GM06990 (cell line): ENCODE measurements around the gene KIAA1755.

Experiments
- DNase-seq: peaks from one replicate; pipeline ENCODE4 v3.0.0-alpha.2; 2011; ENCODE audit not compliant: insufficient read length; ENCODE audit errors: extremely low read depth
- H3K27me3 ChIP-seq: replicated peaks from 2 replicates; pipeline ENCODE4 v1.6.0; 2011; ENCODE audit warnings: low read length; ENCODE audit not compliant: control insufficient read depth, insufficient read depth
- H3K36me3 ChIP-seq: 2 replicates; pipeline ENCODE4 v1.5.1; 2011; ENCODE audit warnings: low read length; ENCODE audit not compliant: control insufficient read depth, insufficient read depth
- H3K4me3 ChIP-seq: replicated peaks from 2 replicates; pipeline ENCODE4 v1.5.1; 2011; ENCODE audit warnings: low read depth, mild to moderate bottlenecking, control low read depth, low read length
- TF ChIP-seq, protein P1 (sequence below): IDR thresholded peaks from 2 replicates; pipeline ENCODE4 v1.5.1; 2011; ENCODE audit warnings: low read length, control low read depth, mild to moderate bottlenecking, inconsistent platforms; ENCODE audit not compliant: insufficient read depth, poor library complexity, severe bottlenecking

Gene KIAA1755

DNA sequence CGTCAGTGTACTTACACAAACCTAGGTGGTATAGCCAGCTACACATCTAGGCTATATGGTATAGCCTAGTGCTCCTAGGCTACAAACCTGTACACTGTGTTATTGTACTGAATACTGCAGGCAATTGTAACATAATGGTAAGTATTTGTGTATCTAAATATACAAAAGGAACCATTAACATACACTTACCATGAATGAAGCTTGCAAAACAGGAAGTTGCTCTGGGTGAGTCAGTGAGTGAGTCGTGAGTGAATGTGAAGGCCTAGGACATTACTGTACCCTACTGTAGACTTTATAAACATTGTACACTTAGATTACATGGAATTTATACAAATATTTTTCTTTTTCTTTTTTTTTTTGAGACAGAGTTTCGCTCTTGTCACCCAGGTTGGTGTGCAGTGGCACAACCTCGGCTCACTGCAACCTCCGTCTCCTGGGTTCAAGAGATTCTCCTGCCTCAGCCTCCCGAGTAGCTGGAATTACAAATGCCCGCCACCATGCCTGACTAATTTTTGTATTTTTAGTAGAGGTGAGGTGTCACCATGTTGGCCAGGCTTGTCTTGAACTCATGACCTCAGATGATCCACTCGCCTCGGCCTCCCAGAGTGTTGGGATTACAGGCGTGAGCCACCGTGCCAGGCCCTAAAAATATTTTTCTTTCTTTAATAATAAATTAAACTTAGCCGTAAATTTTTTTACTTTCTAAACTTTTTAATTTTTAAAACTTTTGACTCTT, 15.4 kb upstream of the KIAA1755 start:
- Histone ChIP-seq H3K36me3 (no peaks in the 10 kb centered on the region), H3K4me3 (no peak overlapping the region), H3K27me3 (no peaks in the 10 kb centered on the region)
- no peak for DNase-seq
- TF ChIP-seq, protein P1, sequence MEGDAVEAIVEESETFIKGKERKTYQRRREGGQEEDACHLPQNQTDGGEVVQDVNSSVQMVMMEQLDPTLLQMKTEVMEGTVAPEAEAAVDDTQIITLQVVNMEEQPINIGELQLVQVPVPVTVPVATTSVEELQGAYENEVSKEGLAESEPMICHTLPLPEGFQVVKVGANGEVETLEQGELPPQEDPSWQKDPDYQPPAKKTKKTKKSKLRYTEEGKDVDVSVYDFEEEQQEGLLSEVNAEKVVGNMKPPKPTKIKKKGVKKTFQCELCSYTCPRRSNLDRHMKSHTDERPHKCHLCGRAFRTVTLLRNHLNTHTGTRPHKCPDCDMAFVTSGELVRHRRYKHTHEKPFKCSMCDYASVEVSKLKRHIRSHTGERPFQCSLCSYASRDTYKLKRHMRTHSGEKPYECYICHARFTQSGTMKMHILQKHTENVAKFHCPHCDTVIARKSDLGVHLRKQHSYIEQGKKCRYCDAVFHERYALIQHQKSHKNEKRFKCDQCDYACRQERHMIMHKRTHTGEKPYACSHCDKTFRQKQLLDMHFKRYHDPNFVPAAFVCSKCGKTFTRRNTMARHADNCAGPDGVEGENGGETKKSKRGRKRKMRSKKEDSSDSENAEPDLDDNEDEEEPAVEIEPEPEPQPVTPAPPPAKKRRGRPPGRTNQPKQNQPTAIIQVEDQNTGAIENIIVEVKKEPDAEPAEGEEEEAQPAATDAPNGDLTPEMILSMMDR = no peak

DNA sequence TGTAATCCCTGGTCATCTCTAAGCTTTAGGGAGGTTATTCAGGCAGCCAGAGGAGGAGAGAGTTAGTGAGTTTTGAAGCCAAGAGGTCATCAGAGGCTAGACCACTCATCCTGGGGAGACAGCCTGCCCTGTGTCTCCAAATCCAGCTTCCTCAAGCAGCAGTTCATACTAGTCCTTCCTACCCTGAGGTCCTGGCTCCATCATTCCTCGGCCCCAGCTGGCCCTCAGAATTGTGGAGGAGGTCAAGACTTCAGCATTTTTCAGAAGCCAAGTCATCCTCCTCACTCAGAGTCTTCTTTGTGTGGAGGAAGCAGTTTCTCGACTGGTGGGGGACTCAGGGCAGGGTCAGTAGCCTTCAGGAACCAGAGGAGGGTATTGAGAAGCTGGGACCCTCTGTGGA, 12.4 kb upstream of the KIAA1755 start:
- DNase-seq = no peak
- no peak overlapping the region for H3K4me3 ChIP-seq
- H3K27me3 ChIP-seq = no peaks in the 10 kb centered on the region
- no peaks in the 10 kb centered on the region for H3K36me3 ChIP-seq
- TF ChIP-seq, protein P1 = no peak

DNA sequence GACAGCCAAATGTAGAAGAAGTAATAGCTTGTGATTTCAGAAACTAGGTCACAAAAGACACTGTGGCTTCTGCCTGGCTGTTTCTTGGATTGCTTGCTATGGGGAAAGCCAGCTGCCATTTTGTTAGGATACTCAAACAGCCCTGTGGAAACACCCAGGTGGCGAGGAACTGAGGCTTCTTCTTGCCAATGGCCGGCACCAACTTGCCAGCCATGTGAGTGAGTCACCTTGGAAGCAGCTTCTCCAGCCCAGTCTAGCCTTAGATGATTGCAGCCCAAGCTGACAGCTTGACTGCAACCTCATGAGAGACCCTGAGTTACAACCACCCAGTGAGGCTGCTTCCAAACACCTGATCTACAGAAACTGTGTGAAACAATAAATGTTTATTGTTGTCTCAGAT, 11.9 kb upstream of the KIAA1755 start:
- TF ChIP-seq, protein P1 = no peak
- Histone ChIP-seq H3K27me3 (no peaks in the 10 kb centered on the region), H3K4me3 (no peak overlapping the region), H3K36me3 (no peaks in the 10 kb centered on the region)
- no peak for DNase-seq

DNA sequence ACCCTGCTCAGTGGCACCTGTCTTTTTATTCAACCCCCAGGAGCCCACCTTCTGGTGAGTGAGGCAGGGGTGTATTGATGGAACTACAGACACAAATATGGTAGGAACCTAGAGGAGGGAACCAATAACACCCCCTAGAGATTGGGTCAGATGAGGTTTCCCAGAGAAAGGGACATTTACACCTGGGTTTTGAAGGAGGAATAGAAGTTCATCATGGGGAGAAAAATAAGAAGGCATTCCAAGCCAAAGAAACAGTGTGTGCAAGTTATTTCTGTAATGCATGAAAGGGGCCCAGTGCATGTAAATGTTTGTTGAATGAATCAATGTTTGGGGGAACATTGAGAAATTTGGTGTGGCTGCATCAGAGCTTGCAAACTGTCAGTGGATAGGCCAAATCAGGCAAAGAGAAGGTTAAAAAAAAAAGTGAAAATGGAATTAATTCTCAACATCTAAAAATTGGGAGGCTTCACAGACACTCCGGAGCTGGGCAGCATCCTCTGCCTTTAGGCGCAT, 11.1 kb upstream of the KIAA1755 start:
- H3K36me3 ChIP-seq = no peaks in the 10 kb centered on the region
- DNase-seq = no peak
- TF ChIP-seq, protein P1 = no peak
- no peaks in the 10 kb centered on the region for H3K27me3 ChIP-seq
- no peak overlapping the region for H3K4me3 ChIP-seq

DNA sequence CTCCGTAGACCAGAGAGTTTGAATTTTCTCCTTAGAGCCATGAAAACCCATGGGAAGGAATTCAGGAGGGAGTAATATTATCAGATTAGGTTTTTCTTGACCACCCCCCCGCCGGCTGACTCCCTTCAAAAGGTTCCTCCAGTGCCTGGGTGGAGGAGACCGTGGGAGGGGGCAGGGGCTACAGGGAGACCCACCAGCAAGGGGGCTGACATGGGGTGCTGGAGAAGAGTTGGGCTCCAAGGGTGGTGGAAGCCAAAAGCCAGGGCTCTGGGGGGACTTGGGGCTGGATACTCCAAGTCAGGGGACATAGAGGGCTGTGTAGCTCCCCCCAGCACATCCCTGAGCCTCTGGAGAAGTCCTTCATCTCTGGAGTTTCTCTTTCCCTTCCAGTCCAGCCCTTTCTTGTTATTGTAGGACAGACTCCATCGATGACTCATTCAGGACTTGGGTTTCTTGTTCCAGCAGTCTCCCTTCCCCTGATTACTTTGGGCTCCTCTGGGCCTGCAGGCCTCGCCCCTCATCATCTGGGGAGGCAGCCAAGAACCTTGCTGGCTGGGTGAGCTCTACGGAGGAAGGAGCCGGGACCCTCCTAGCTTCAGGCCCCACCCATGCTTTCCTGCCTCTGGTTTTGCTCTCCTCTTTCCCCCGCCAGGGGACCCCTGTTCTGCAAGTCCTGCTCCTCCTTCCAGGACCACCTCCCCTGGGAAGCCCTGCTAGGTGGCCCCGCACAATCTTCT, 10.5 kb upstream of the KIAA1755 start:
- Histone ChIP-seq H3K36me3 (no peaks in the 10 kb centered on the region), H3K4me3 (no peak overlapping the region), H3K27me3 (no peaks in the 10 kb centered on the region)
- TF ChIP-seq, protein P1 = no peak
- DNase-seq = no peak
